Breast epithelium (tissue), 3 donors: ENCODE measurements around the gene ZBTB3.

Source experiments
- CTCF ChIP-seq, 3 donors: fragments of 450-650 bp; IDR thresholded peaks; one replicate each; pipeline ENCODE4 v1.5.1; 2016 to 2017; ENCODE audit warnings: antibody characterized with exemption in 3 of 3, mild to moderate bottlenecking in 3 of 3, moderate library complexity in 3 of 3
- POLR2A ChIP-seq: fragments of 450-650 bp; IDR thresholded peaks from one replicate; pipeline ENCODE4 v1.6.1; 2016; ENCODE audit warnings: antibody characterized with exemption, mild to moderate bottlenecking, moderate library complexity
- POLR2AphosphoS5 ChIP-seq, 3 donors: sonication (generic); formaldehyde crosslinking; IDR thresholded peaks; one replicate each; pipeline ENCODE4 v1.6.1; 2017; ENCODE audit warnings: antibody characterized with exemption in 3 of 3

GRCh38 chr11:62708793-62709192, 45.2 kb downstream of the ZBTB3 start:
- TF ChIP-seq CTCF (IDR thresholded peaks at IDR 0.05) (no peak), POLR2AphosphoS5 (IDR thresholded peaks at IDR 0.05) (no peak), POLR2A (no peak)
